GM23248 (cell line): ENCODE data around the gene TNS3. TPM values are rescaled to one million over a fixed set of nuclear protein-coding genes. Genes with fewer than 3 reads are reported as not detected.

Experiments used
- DNase-seq: peaks from one replicate; pipeline ENCODE4 v3.0.0-alpha.2; 2015
- H2AFZ ChIP-seq: fragments of 200-600 bp; sonication (generic); 2 replicates; pipeline ENCODE4 v1.6.1; 2016; ENCODE audit warnings: antibody characterized with exemption
- H3F3A ChIP-seq: fragments of 200-600 bp; sonication (generic); 2 replicates; pipeline ENCODE4 v1.6.1; 2016; ENCODE audit warnings: mild to moderate bottlenecking, antibody characterized with exemption, mixed run types; ENCODE audit not compliant: insufficient read depth
- H3K27ac ChIP-seq: fragments of 200-600 bp; sonication (generic); 2 replicates; pipeline ENCODE4 v1.5.1; 2016; ENCODE audit warnings: mild to moderate bottlenecking
- H3K27me3 ChIP-seq: fragments of 200-600 bp; sonication (generic); replicated peaks from 2 replicates; pipeline ENCODE4 v1.6.1; 2016; ENCODE audit warnings: mild to moderate bottlenecking; ENCODE audit not compliant: insufficient read depth
- H3K36me3 ChIP-seq: fragments of 200-600 bp; sonication (generic); 2 replicates; pipeline ENCODE4 v1.6.1; 2016; ENCODE audit warnings: low read depth, mild to moderate bottlenecking
- H3K4me1 ChIP-seq: fragments of 200-600 bp; sonication (generic); 2 replicates; pipeline ENCODE4 v1.6.1; 2016; ENCODE audit warnings: mild to moderate bottlenecking; ENCODE audit not compliant: insufficient read depth
- H3K4me2 ChIP-seq: fragments of 200-600 bp; sonication (generic); one replicate; pipeline ENCODE4 v1.6.1; 2016; ENCODE audit warnings: mild to moderate bottlenecking; ENCODE audit not compliant: unreplicated experiment
- H3K4me3 ChIP-seq: fragments of 200-600 bp; sonication (generic); 2 replicates; pipeline ENCODE4 v1.5.1; 2016; ENCODE audit warnings: mild to moderate bottlenecking
- H3K79me2 ChIP-seq: fragments of 200-600 bp; sonication (generic); 2 replicates; pipeline ENCODE4 v1.6.1; 2016; ENCODE audit warnings: mild to moderate bottlenecking; ENCODE audit not compliant: insufficient read depth
- H3K9ac ChIP-seq: fragments of 200-600 bp; sonication (generic); 2 replicates; pipeline ENCODE4 v1.6.1; 2016; ENCODE audit warnings: mild to moderate bottlenecking
- H3K9me2 ChIP-seq: fragments of 200-600 bp; sonication (generic); 2 replicates; pipeline ENCODE4 v1.6.1; 2016; ENCODE audit warnings: mixed run types, mild to moderate bottlenecking, moderate library complexity; ENCODE audit not compliant: insufficient read depth
- H3K9me3 ChIP-seq: fragments of 200-600 bp; sonication (generic); one replicate; pipeline ENCODE4 v1.6.1; 2017; ENCODE audit warnings: low read depth
- H4K20me1 ChIP-seq: fragments of 200-600 bp; sonication (generic); 2 replicates; pipeline ENCODE4 v1.6.0; 2016; ENCODE audit not compliant: insufficient read depth
- EZH2 ChIP-seq: fragments of 200-600 bp; sonication (generic); IDR thresholded peaks from 2 replicates; pipeline ENCODE4 v1.6.1; 2018; ENCODE audit warnings: antibody characterized with exemption, mild to moderate bottlenecking; ENCODE audit not compliant: insufficient read depth, poor library complexity, severe bottlenecking
- EZH2phosphoT487 ChIP-seq: fragments of 200-600 bp; sonication (generic); IDR thresholded peaks from 2 replicates; pipeline ENCODE4 v1.6.1; 2018; ENCODE audit warnings: antibody characterized with exemption, moderate library complexity, mild to moderate bottlenecking, low read depth; ENCODE audit not compliant: insufficient read depth
- WGBS, 2 experiments: methylation state at CpG; one replicate each; pipeline ENCODE4 v1.1.6; 2015 to 2017; ENCODE audit warnings: low lambda C conversion rate in 2 of 2, low coverage in 1 of 2; ENCODE audit errors: missing lambda C conversion rate in 2 of 2; 5-methylcytosine and 5-hydroxymethylcytosine counted together
- in situ Hi-C: fragments of 300-500 bp; cut with MboI; formaldehyde crosslinking; loops from 2 replicates; pipeline ENCODE4 v1.15.0; 2020
- polyA plus RNA-seq: library from polyadenylated mRNA; unstranded; fragments of >200 nt; fragmentation: Nextera tagmentation; extraction: Ambion mirVana; gene quantifications from 2 replicates; pipeline ENCODE4 v1.2.1, GENCODE V29; 2016
- total RNA-seq: library from RNA; depleted of rRNA; stranded (reverse); fragments of >200 nt; shearing (Covaris generic); gene quantifications from 2 replicates; pipeline ENCODE4 v1.2.3, GENCODE V29; 2014

Gene TNS3
- total and polyA plus RNA-seq, 2 experiments from 2014 or later: 18.6 to 47.0 TPM

GRCh38 chr7:47241112-47242065 lies 340.5 kb downstream of the TNS3 start:
- no peaks in the 10 kb centered on the region for H3K9me2 ChIP-seq
- no peak overlapping the region for H3K9ac ChIP-seq
- no peak overlapping the region for H2AFZ ChIP-seq
- no peaks in the 10 kb centered on the region for H4K20me1 ChIP-seq
- H3K4me1 ChIP-seq: 0 out of 2 replicates have a peak, but pooled peaks cover 3% of the 10 kb centered on the region
- no peak overlapping the region for H3K4me3 ChIP-seq
- no peak for DNase-seq
- no peaks in the 10 kb centered on the region for H3K27me3 ChIP-seq
- TF ChIP-seq EZH2 (no peak), EZH2phosphoT487 (no peak)
- in situ Hi-C loops: no loop called here
- H3K27ac ChIP-seq: no peak overlapping the region
- H3K36me3 ChIP-seq: no peaks in the 10 kb centered on the region
- H3F3A ChIP-seq: no peaks in the 10 kb centered on the region
- no peaks in the 10 kb centered on the region for H3K9me3 ChIP-seq
- H3K79me2 ChIP-seq: no peaks in the 10 kb centered on the region
- WGBS, 2 experiments: 87 to 89% methylated on average over 10 of the region's 10 CpGs
- no peak overlapping the region for H3K4me2 ChIP-seq

DNA sequence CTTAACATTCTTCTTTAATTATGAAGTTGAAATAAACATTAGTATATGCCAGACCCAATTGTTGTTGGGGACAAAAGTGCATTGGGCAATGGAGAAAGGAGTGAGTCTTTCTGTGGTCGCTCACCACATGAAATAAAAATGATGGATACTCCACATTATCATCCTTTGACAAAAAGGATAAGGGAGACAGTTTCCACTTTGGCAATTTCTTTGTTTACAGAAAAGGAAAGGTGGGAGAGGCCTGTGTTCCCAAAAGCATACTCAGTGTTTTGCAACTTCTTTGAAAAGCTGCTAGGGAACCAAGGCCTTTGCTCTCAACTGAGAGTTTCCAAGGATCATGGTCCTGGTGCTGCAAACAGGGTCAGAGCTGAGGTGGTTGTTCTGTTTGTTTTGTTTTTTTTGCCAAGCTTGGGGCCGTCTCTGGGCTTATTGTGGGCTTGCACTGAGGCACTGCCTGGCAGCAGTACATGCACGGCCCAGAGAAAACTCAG lies 341.9 kb downstream of the TNS3 start:
- Histone ChIP-seq H3K4me1 (0 out of 2 replicates have a peak, but pooled peaks cover 3% of the 10 kb centered on the region), H2AFZ (no peak overlapping the region), H3K79me2 (no peaks in the 10 kb centered on the region), H4K20me1 (no peaks in the 10 kb centered on the region), H3K9ac (no peak overlapping the region), H3K4me2 (no peak overlapping the region), H3K27me3 (no peaks in the 10 kb centered on the region), H3F3A (no peaks in the 10 kb centered on the region), H3K4me3 (no peak overlapping the region), H3K9me3 (no peaks in the 10 kb centered on the region), H3K27ac (no peak overlapping the region), H3K9me2 (no peaks in the 10 kb centered on the region), H3K36me3 (no peaks in the 10 kb centered on the region)
- no peak for TF ChIP-seq EZH2
- 0 out of 2 replicates have a peak, but pooled peaks have one; percentile 27 for TF ChIP-seq EZH2phosphoT487
- in situ Hi-C loops: no loop called here
- peak; percentile 46 for DNase-seq
- 25 to 27% methylated on average over 3 of the region's 3 CpGs for WGBS, 2 experiments

- H2AFZ ChIP-seq: no peak overlapping the region
- H3K4me1 ChIP-seq: 0 out of 2 replicates have a peak, but pooled peaks cover 3% of the 10 kb centered on the region
- DNase-seq: no peak
- no peaks in the 10 kb centered on the region for H3K36me3 ChIP-seq
- no peaks in the 10 kb centered on the region for H4K20me1 ChIP-seq
- WGBS, 2 experiments: 73 to 78% methylated on average over 7 of the region's 7 CpGs
- H3K4me3 ChIP-seq: no peak overlapping the region
- H3K27ac ChIP-seq: no peak overlapping the region
- in situ Hi-C loops: no loop called here
- H3K79me2 ChIP-seq: no peaks in the 10 kb centered on the region
- H3F3A ChIP-seq: no peaks in the 10 kb centered on the region
- H3K4me2 ChIP-seq: no peak overlapping the region
- no peak overlapping the region for H3K9ac ChIP-seq
- H3K27me3 ChIP-seq: no peaks in the 10 kb centered on the region
- H3K9me3 ChIP-seq: no peaks in the 10 kb centered on the region
- no peaks in the 10 kb centered on the region for H3K9me2 ChIP-seq
- TF ChIP-seq EZH2phosphoT487 (no peak), EZH2 (no peak)
Observed at GRCh38 chr7:47239034-47239433, 342.9 kb downstream of the TNS3 start.

DNA sequence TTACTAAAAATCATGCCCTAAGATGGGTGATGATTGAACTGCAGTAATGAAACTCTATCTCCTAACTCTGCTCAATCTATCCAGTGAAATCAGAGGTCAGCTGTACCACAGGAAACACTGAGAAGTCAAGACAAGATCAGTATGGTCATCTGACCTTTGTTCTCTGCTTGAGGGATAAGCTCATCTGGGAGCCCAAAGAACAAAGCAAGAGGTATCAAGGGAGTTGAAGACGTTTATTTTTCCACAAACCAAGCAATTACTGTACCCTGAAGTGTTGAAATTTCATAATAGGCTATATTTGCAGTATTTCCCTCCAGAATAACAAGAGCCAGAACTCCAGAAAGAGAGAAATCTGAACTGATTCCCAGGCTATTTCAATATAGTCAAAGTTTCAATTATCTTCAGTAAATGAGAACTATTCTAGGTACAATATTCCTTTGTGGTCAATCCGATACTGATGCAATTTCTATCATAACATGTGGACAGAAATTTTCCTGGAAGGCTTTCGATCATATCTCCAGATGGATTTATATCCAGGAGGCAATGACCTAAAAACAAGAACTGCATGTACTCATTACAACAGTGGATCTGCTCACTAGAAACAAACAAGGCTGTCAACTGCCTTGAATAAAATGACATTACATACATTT lies 345.3 kb downstream of the TNS3 start:
- Histone ChIP-seq H3K27me3 (no peaks in the 10 kb centered on the region), H3K27ac (no peak overlapping the region), H3K36me3 (no peaks in the 10 kb centered on the region), H3K9ac (no peak overlapping the region), H2AFZ (no peak overlapping the region), H3K4me3 (no peak overlapping the region), H3K4me2 (no peak overlapping the region), H3K4me1 (peaks cover 8% of the 10 kb centered on the region; the same call in 1 of the 2 replicates), H4K20me1 (no peaks in the 10 kb centered on the region), H3K79me2 (no peaks in the 10 kb centered on the region), H3K9me3 (no peaks in the 10 kb centered on the region), H3F3A (no peaks in the 10 kb centered on the region), H3K9me2 (no peaks in the 10 kb centered on the region)
- in situ Hi-C loops: no loop called here
- 34 to 41% methylated on average over 3 of the region's 3 CpGs for WGBS, 2 experiments
- TF ChIP-seq EZH2 (no peak), EZH2phosphoT487 (no peak)
- no peak for DNase-seq
